ENCODE measurements around the gene ZNF423.
"Not testable (repeated sequence)": the region's sequence is repeated elsewhere in the genome, so short reads cannot be mapped to it uniquely, and the experiment has no call there.

ZNF423 gene

GRCh38 chr16:49567950-49568349 is 288.0 kb downstream of the ZNF423 start:
- no peak for DNase-seq

GRCh38 chr16:49566432-49566831 is 289.5 kb downstream of the ZNF423 start:
- DNase-seq: no peak

GRCh38 chr16:49564496-49565229 is 291.2 kb downstream of the ZNF423 start:
- no peak for DNase-seq

GRCh38 chr16:49563666-49564065 is 292.2 kb downstream of the ZNF423 start:
- no peak for DNase-seq

DNA sequence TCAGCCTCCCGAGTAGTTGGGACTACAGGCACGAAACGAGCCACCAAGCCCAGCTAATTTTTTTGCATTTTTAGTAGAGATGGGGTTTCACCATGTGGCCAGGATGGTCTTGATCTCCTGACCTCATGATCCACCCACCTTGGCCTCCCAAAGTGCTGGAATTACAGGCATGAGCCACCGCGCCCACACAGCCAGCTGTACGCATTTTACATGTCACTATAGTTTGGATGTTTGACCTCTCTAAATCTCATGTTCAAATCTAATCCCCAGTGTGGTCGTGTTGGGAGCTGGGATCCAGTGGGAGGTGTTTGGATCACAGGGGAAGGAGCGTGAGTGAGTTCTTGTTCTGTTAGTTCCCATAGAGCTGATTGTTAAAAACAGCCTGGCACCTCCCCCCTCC is 293.0 kb downstream of the ZNF423 start:
- not testable (repeated sequence) for DNase-seq

GRCh38 chr16:49562228-49562627 is 293.7 kb downstream of the ZNF423 start:
- DNase-seq: no peak

- DNase-seq: no peak
These were observed 295.7 kb downstream of the ZNF423 start for GRCh38 chr16:49560004-49560830.

GRCh38 chr16:49559242-49559641 is 296.7 kb downstream of the ZNF423 start:
- DNase-seq: no peak

DNA sequence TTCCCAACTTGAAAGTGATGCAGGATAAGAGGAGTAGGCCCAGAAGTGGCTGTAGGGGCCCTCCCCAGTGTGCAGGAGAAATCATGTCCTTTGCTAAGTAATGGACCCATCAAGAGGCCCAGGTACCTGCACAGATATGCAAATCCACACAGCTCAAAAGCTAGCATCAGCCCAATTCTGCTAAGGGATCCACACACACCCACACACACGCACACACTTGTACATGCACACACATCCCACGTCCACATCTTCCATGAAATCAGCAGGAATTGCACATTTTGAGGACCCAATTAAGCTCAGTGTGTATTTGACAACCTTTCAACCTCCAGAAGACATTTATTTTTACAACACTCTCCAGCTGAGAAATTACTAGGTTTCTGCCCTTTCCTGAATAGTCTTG is 297.5 kb downstream of the ZNF423 start:
- DNase-seq: no peak

DNA sequence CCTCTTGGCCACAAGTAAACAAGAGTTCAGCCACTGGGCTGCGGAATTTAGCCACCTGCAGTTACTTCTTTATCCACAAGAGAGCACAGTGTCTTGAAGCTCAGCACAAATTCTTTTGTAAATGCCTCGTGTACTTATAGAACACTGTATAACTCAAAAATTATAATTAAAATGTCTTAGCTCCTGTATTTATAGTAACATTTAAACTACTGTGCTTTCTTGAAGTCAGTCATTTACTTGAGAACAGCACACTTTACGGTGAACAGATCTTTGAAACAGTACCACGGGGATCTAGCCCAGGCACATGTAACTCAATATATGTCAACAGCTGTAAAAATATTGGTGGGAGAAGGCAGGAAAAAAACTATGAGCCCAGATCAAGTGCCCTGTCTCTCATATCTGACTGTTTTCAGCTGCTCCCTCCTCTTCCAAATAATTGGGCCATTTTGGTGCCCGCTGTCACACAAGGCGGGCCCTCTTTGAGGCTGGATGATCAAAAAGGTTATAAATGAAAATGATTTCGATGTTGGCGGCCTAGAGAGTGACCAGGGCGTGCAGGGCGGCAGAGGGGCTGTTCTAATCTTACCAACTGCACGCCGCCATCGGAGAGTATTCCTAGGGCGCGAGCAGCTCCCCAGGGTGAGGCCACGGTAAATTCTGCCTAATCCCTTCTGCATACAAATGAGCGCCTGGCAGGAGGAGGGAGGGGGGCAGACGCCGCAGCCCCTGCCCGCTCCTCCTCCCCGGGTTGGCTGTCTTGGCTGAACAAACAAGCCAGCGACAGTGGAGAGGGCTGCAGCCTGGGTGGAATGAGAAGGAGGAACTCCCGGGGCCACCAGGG is 299.1 kb downstream of the ZNF423 start:
- DNase-seq: peak; percentile 42

GRCh38 chr16:49556249-49556605 is 299.7 kb downstream of the ZNF423 start:
- DNase-seq: no peak

DNA sequence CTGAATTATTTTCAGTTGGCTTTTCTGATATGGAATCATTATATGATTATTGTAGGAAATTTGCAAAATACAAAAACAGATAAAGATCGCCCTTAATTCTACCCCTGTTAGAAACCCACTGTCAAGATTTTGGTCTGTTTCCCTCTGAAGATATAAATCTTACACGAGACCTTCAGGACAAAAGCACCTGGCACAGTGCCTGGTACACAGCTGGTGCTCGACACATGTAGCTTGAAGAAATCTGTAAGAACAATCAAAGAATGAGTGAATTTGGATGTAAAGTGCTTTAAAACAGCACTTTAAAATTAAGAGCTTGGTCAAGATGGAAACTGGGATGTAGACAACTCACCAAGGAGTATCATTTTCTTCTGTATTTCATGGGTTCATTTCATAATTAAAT is 301.2 kb downstream of the ZNF423 start:
- DNase-seq: no peak

DNA sequence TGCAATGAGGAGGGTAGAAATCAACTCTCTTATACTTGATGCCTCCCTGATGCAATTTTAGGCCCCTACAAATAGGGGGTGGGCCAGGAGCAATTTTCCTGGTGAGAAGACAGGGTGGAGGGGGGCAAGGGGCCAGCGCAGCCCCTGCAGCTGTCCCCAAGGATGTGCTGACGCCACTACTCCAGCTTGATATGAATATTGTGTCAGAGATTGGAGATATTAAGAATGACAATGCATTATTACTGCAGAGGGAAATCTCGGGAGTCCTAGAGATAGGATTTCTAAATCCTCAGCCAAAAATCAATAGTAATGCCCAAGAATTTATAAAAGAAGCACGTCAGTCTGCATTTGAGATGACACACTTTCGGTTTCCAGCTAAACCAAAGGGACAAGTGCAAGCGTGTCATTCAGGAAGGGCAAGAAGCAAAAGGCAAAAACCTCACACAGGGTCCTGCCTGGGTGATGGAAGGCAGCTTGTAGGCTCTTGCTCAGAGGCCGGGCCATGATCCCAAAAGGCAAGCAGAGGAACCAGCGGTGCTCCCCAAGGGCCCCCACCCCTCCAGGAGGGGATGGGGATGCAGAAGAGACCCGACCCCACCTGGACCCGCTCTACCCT is 303.5 kb downstream of the ZNF423 start:
- DNase-seq: no peak

GRCh38 chr16:49550666-49551065 is 305.2 kb downstream of the ZNF423 start:
- no peak for DNase-seq

GRCh38 chr16:49550140-49550539 is 305.8 kb downstream of the ZNF423 start:
- DNase-seq: no peak

- no peak for DNase-seq
These were observed 307.5 kb downstream of the ZNF423 start for GRCh38 chr16:49548325-49548970.

- no peak for DNase-seq
These were observed 308.5 kb downstream of the ZNF423 start for GRCh38 chr16:49547448-49547847.

DNA sequence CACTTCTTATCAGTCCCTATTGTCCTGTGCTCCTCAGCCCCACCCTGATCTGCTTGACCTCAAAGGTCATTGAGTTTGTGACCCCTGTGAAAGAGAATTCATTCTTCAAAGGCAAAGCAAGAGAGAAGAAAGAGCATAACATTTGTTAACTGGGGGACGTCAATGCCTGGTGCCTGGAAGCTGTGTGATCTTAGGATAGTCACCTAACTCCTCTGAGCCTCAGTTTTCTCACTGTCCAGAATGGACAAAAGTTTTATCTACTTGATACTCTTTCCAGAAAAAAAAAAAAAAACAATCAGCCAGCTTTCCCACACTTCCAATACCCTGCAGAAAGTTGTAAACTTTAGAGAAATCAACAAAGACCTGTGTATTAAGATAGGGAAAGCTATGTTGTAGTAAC is 309.2 kb downstream of the ZNF423 start:
- no peak for DNase-seq

DNA sequence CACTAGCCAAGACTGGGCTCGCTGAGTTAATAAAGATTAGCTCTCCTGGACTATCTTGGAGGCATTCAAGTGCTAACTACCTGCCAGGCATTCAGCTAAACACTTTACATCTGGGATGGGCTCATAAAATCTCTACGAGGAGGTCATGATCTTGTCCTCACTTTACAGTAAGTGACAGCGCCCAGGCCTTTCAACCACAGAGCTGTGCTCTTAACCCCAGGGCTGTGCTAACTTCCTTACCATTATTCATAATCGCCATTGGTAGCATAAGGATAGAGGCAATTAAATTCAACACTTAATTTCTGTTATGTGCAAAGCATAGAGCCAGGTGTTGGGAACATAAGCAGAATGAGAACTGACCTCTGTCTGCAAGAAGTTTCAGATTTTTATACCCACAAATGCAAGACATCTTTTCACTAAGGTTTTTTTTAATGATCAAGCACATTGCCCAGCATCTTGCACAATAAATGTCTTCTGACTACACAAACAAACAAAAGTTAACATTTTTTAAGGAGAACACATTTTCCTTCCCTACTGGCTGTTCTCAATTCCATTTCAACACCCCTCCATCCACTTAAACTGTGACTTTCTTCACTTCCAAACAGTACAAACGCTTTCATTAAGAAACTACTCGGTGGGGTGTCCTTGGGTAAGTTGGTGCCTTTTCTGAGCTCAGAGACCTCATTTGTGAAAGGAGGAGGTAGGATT is 310.0 kb downstream of the ZNF423 start:
- no peak for DNase-seq

- DNase-seq: no peak
These were observed 310.7 kb downstream of the ZNF423 start for GRCh38 chr16:49545243-49545642.

DNA sequence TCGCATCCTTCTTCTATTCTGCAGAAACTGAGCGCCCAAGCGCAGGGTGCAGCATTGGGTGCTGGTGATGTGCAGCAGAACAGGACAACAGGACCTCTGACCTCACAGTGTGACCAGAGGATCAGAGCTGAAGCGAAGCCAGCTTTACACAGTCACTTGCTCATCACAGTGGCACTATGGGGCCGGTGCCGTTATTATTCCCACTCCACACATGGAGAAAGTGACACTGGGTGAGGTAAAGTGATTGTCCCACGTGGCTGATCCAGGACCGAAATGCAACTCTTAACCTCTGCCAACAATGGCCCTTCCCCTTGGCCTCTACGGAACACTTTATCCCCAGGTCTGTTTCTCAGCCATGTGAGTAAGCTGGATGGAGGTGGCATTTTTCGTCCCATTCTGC is 311.1 kb downstream of the ZNF423 start:
- DNase-seq: no peak

GRCh38 chr16:49543631-49543946 is 312.3 kb downstream of the ZNF423 start:
- DNase-seq: no peak

Data from NCI-H187 treated with DMSO at 0.1 percent for 48 hours (cell line).